GM12892 (cell line): ENCODE measurements around the gene PERCC1.
"Not testable (repeated sequence)": the region's sequence is repeated elsewhere in the genome, so short reads cannot be mapped to it uniquely, and the experiment has no call there.

Source experiments
- DNase-seq: peaks from one replicate; pipeline ENCODE4 v3.0.0; 2011; ENCODE audit not compliant: insufficient read length
- FAIRE-seq: peaks from 2 replicates; lab custom pipeline; 2011; peaks lifted over from hg19 to GRCh38; lab: Jason Lieb, UNC
- POLR2A ChIP-seq: IDR thresholded peaks from 2 replicates; pipeline ENCODE4 v1.6.1; 2011; ENCODE audit warnings: low read depth, low read length, control low read depth
- POLR2AphosphoS5 ChIP-seq: IDR thresholded peaks from 2 replicates; pipeline ENCODE4 v1.6.1; 2011; ENCODE audit warnings: low read depth, low read length, control low read depth
- TAF1 ChIP-seq: IDR thresholded peaks from 2 replicates; pipeline ENCODE4 v1.6.1; 2011; ENCODE audit warnings: low read depth, mild to moderate bottlenecking, control low read depth, low read length, borderline replicate concordance

PERCC1 gene

GRCh38 chr16:1458336-1458976, 27.6 kb downstream of the PERCC1 start:
- no peak for TF ChIP-seq POLR2AphosphoS5
- TF ChIP-seq POLR2A, result no peak
- TF ChIP-seq TAF1, result no peak
- DNase-seq (no peak), FAIRE-seq (no peak)

GRCh38 chr16:1458977-1459341, 28.1 kb downstream of the PERCC1 start:
- FAIRE-seq, result peak; percentile 69
- TF ChIP-seq TAF1 (no peak), POLR2A (no peak), POLR2AphosphoS5 (no peak)
- DNase-seq, result no peak

GRCh38 chr16:1459967-1460366, 29.1 kb downstream of the PERCC1 start:
- no peak for FAIRE-seq
- TF ChIP-seq POLR2A (no peak), TAF1 (no peak), POLR2AphosphoS5 (no peak)
- no peak for DNase-seq

- no peak for FAIRE-seq
- no peak for DNase-seq
- no peak for TF ChIP-seq POLR2A
- no peak for TF ChIP-seq POLR2AphosphoS5
- TF ChIP-seq TAF1, result no peak
Observed at GRCh38 chr16:1460602-1461138, 29.8 kb downstream of the PERCC1 start.

GRCh38 chr16:1461146-1461545, 30.3 kb downstream of the PERCC1 start:
- DNase-seq, result no peak
- FAIRE-seq, result no peak
- no peak for TF ChIP-seq POLR2AphosphoS5
- no peak for TF ChIP-seq POLR2A
- TF ChIP-seq TAF1, result no peak

- no peak for FAIRE-seq
- TF ChIP-seq TAF1 (no peak), POLR2AphosphoS5 (no peak), POLR2A (no peak)
- no peak for DNase-seq
Observed at GRCh38 chr16:1464196-1464893, 33.5 kb downstream of the PERCC1 start.

- TF ChIP-seq POLR2AphosphoS5, result no peak
- no peak for TF ChIP-seq TAF1
- TF ChIP-seq POLR2A, result no peak
- DNase-seq, result no peak
- no peak for FAIRE-seq
Observed at GRCh38 chr16:1464894-1465566, 34.2 kb downstream of the PERCC1 start.

GRCh38 chr16:1465567-1465915, 34.7 kb downstream of the PERCC1 start:
- TF ChIP-seq TAF1 (no peak), POLR2AphosphoS5 (no peak), POLR2A (no peak)
- DNase-seq (no peak), FAIRE-seq (no peak)

- no peak for FAIRE-seq
- TF ChIP-seq POLR2AphosphoS5, result no peak
- TF ChIP-seq POLR2A, result no peak
- no peak for TF ChIP-seq TAF1
- no peak for DNase-seq
Observed at GRCh38 chr16:1466054-1466453, 35.2 kb downstream of the PERCC1 start.

- FAIRE-seq (no peak), DNase-seq (no peak)
- no peak for TF ChIP-seq POLR2AphosphoS5
- TF ChIP-seq TAF1, result no peak
- TF ChIP-seq POLR2A, result no peak
Observed at GRCh38 chr16:1466968-1467521, 36.2 kb downstream of the PERCC1 start.

GRCh38 chr16:1468426-1468810, 37.5 kb downstream of the PERCC1 start:
- FAIRE-seq (no peak), DNase-seq (no peak)
- TF ChIP-seq POLR2A (no peak), TAF1 (no peak), POLR2AphosphoS5 (no peak)

GRCh38 chr16:1469141-1469540, 38.3 kb downstream of the PERCC1 start:
- FAIRE-seq, DNase-seq: not testable (repeated sequence)
